GM12891 (cell line): ENCODE measurements around the gene CD72.

ENCODE experiments used
- POLR2A ChIP-seq: IDR thresholded peaks from 2 replicates; pipeline ENCODE4 v1.6.1; 2011; ENCODE audit warnings: low read depth, low read length, control low read depth
- POLR2AphosphoS5 ChIP-seq: IDR thresholded peaks from 2 replicates; pipeline ENCODE4 v1.6.1; 2011; ENCODE audit warnings: low read depth, low read length, control low read depth

- TF ChIP-seq POLR2AphosphoS5 (no peak), POLR2A (no peak)
Measured at GRCh38 chr9:35627575-35627974, 9.4 kb upstream of the CD72 start.
